GM12875 (cell line): ENCODE measurements around the gene ART3.
"Not testable (repeated sequence)": the region's sequence is repeated elsewhere in the genome, so short reads cannot be mapped to it uniquely, and the experiment has no call there.

Source experiments
- H3K4me3 ChIP-seq: one replicate; pipeline ENCODE4 v1.5.1; 2011; ENCODE audit warnings: low read depth, low read length, control low read depth
- CTCF ChIP-seq: IDR thresholded peaks from 2 replicates; pipeline ENCODE4 v1.5.1; 2011; ENCODE audit warnings: low read depth, mild to moderate bottlenecking, control low read depth, inconsistent platforms, low read length, moderate library complexity, borderline replicate concordance; ENCODE audit not compliant: insufficient read depth

Gene ART3

GRCh38 chr4:76074468-76074867 is at the start of gene ART3:
Gene ART3 (plus strand): TSS chr4:76074709. CDS start chr4:76075890, 1,181 bp downstream.
- no peak for TF ChIP-seq CTCF
- H3K4me3 ChIP-seq, result no peak within 1 kb of the TSS

GRCh38 chr4:76028350-76028765 is 46.2 kb upstream of the ART3 start:
- no peak for TF ChIP-seq CTCF
- no peak overlapping the region for H3K4me3 ChIP-seq

GRCh38 chr4:76029300-76029699 is 45.2 kb upstream of the ART3 start:
- H3K4me3 ChIP-seq, result no peak overlapping the region
- no peak for TF ChIP-seq CTCF

GRCh38 chr4:76035141-76035540 is 39.4 kb upstream of the ART3 start:
- H3K4me3 ChIP-seq, result no peak overlapping the region
- no peak for TF ChIP-seq CTCF

- no peak for TF ChIP-seq CTCF
Measured at GRCh38 chr4:76035799-76036380, 38.6 kb upstream of the ART3 start, which contains the start of gene CXCL11. Gene CXCL11 (minus strand): TSS chr4:76036070. CDS start chr4:76035987, 83 bp downstream.

GRCh38 chr4:76036855-76037254 is 37.7 kb upstream of the ART3 start:
- no peak overlapping the region for H3K4me3 ChIP-seq
- TF ChIP-seq CTCF, result no peak

More at GRCh38 chr4:76035799-76036380, 38.6 kb upstream of the ART3 start, which contains the start of gene CXCL11:
- no peak within 1 kb of the TSS for H3K4me3 ChIP-seq

GRCh38 chr4:76042241-76042998 is 32.1 kb upstream of the ART3 start:
- not testable (repeated sequence) for H3K4me3 ChIP-seq

GRCh38 chr4:76043306-76043705 is 31.2 kb upstream of the ART3 start:
- H3K4me3 ChIP-seq, result not testable (repeated sequence)

- H3K4me3 ChIP-seq, result not testable (repeated sequence)
Measured at GRCh38 chr4:76044686-76045085, 29.8 kb upstream of the ART3 start.

GRCh38 chr4:76049860-76050416 is 24.6 kb upstream of the ART3 start:
- H3K4me3 ChIP-seq, result not testable (repeated sequence)

GRCh38 chr4:76050560-76051050 is 23.9 kb upstream of the ART3 start:
- not testable (repeated sequence) for H3K4me3 ChIP-seq
